ENCODE measurements around the gene POLD1. TPM values are rescaled to one million over a fixed set of nuclear protein-coding genes. Genes with fewer than 3 reads are reported as not detected.

The POLD1 gene
- total and polyA plus RNA-seq, 2 experiments from 2014 or later = 18.2 to 32.6 TPM

DNA sequence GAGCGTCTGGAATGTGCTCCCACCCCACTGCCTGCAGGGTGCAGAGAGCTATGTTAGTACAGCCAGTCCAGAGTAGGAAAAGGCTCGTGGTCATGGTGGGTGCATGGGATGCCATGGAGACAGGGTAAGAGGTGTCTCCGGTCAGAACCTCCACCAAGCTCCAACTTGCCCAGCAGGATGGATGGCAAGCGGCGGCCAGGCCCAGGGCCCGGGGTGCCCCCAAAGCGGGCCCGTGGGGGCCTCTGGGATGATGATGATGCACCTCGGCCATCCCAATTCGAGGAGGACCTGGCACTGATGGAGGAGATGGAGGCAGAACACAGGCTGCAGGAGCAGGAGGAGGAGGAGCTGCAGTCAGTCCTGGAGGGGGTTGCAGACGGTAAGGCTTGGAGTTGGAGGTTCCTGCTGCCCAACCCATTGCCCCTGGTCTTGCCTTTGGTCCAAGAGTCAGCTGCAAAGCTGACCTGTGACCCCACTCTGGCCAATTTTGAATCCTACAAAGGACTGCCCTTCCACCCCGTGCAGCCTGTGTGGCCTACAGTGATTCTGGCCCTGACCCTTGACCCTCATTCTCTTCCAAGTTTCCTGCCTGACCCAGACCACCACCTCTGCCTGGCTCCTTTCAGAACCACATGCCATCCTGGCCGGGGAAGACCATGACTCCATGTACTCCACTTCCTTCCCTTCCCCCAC lies 14.7 kb downstream of the POLD1 start:
- Histone ChIP-seq H3K27ac (no peak overlapping the region), H4K20me1 (ENCODE audit: insufficient read depth, poor library complexity, severe bottlenecking) (no peaks in the 10 kb centered on the region), H3K27me3 (no peaks in the 10 kb centered on the region), H3K4me3 (no peak overlapping the region), H3K9me2 (replicated peaks; ENCODE audit: insufficient read depth) (no peaks in the 10 kb centered on the region), H3K4me2 (no peak overlapping the region), H3K9me3 (ENCODE audit: low read depth) (no peaks in the 10 kb centered on the region), H3K36me3 (replicated peaks; ENCODE audit: insufficient read depth, low read depth) (no peaks in the 10 kb centered on the region), H3K4me1 (ENCODE audit: insufficient read depth) (no peaks in the 10 kb centered on the region), H3K79me2 (peaks cover 5% of the 10 kb centered on the region), H2AFZ (no peak overlapping the region)
- no peak for DNase-seq (ENCODE audit: low spot score)
- TF ChIP-seq EZH2 (IDR thresholded peaks at IDR 0.05; ENCODE audit: borderline replicate concordance) (no peak), EZH2phosphoT487 (IDR thresholded peaks at IDR 0.05; ENCODE audit: low read depth, severe bottlenecking, unreplicated experiment) (no peak)
- TF ChIP-seq, protein P1, sequence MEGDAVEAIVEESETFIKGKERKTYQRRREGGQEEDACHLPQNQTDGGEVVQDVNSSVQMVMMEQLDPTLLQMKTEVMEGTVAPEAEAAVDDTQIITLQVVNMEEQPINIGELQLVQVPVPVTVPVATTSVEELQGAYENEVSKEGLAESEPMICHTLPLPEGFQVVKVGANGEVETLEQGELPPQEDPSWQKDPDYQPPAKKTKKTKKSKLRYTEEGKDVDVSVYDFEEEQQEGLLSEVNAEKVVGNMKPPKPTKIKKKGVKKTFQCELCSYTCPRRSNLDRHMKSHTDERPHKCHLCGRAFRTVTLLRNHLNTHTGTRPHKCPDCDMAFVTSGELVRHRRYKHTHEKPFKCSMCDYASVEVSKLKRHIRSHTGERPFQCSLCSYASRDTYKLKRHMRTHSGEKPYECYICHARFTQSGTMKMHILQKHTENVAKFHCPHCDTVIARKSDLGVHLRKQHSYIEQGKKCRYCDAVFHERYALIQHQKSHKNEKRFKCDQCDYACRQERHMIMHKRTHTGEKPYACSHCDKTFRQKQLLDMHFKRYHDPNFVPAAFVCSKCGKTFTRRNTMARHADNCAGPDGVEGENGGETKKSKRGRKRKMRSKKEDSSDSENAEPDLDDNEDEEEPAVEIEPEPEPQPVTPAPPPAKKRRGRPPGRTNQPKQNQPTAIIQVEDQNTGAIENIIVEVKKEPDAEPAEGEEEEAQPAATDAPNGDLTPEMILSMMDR (IDR thresholded peaks at IDR 0.05; ENCODE audit: poor library complexity) = no peak
- 97% methylated on average over 13 of the region's 13 CpGs for WGBS (ENCODE audit: low lambda C conversion rate, missing lambda C conversion rate)

- TF ChIP-seq, protein P1 (IDR thresholded peaks at IDR 0.05; ENCODE audit: poor library complexity) = no peak
- TF ChIP-seq EZH2phosphoT487 (IDR thresholded peaks at IDR 0.05; ENCODE audit: low read depth, severe bottlenecking, unreplicated experiment) (no peak), EZH2 (IDR thresholded peaks at IDR 0.05; ENCODE audit: borderline replicate concordance) (no peak)
- Histone ChIP-seq H3K27me3 (no peaks in the 10 kb centered on the region), H4K20me1 (ENCODE audit: insufficient read depth, poor library complexity, severe bottlenecking) (no peaks in the 10 kb centered on the region), H3K27ac (no peak overlapping the region), H3K4me2 (no peak overlapping the region), H3K79me2 (peaks cover 5% of the 10 kb centered on the region), H3K4me1 (ENCODE audit: insufficient read depth) (no peaks in the 10 kb centered on the region), H3K36me3 (replicated peaks; ENCODE audit: insufficient read depth, low read depth) (no peaks in the 10 kb centered on the region), H3K4me3 (no peak overlapping the region), H2AFZ (no peak overlapping the region), H3K9me2 (replicated peaks; ENCODE audit: insufficient read depth) (no peaks in the 10 kb centered on the region), H3K9me3 (ENCODE audit: low read depth) (no peaks in the 10 kb centered on the region)
- WGBS (ENCODE audit: low lambda C conversion rate, missing lambda C conversion rate) = 98% methylated on average over 10 of the region's 10 CpGs
- no peak for DNase-seq (ENCODE audit: low spot score)
These were observed 15.2 kb downstream of the POLD1 start for GRCh38 chr19:50399368-50399745.

- no peak for DNase-seq (ENCODE audit: low spot score)
- Histone ChIP-seq H3K4me1 (ENCODE audit: insufficient read depth) (no peaks in the 10 kb centered on the region), H3K9me3 (ENCODE audit: low read depth) (no peaks in the 10 kb centered on the region), H3K4me2 (no peak overlapping the region), H3K27me3 (no peaks in the 10 kb centered on the region), H3K79me2 (no peaks in the 10 kb centered on the region), H3K27ac (no peak overlapping the region), H4K20me1 (ENCODE audit: insufficient read depth, poor library complexity, severe bottlenecking) (no peaks in the 10 kb centered on the region), H3K4me3 (no peak overlapping the region), H3K36me3 (replicated peaks; ENCODE audit: insufficient read depth, low read depth) (no peaks in the 10 kb centered on the region), H3K9me2 (replicated peaks; ENCODE audit: insufficient read depth) (no peaks in the 10 kb centered on the region), H2AFZ (no peak overlapping the region)
- WGBS (ENCODE audit: low lambda C conversion rate, missing lambda C conversion rate) = 95% methylated on average over 22 of the region's 48 CpGs
- TF ChIP-seq EZH2 (IDR thresholded peaks at IDR 0.05; ENCODE audit: borderline replicate concordance) = no peak
- TF ChIP-seq, protein P1 (IDR thresholded peaks at IDR 0.05; ENCODE audit: poor library complexity) = no peak
These were observed 17.7 kb downstream of the POLD1 start for GRCh38 chr19:50401605-50402450.

All from hepatocyte (in vitro differentiated cells).